HepG2 (cell line): Measurements from ENCODE around the gene STK32C.

Experiments used
- ARHGAP35 ChIP-seq: sonication (generic); formaldehyde crosslinking; IDR thresholded peaks from 2 replicates; pipeline ENCODE4 v1.9.0; 2022; ENCODE audit warnings: mild to moderate bottlenecking, inconsistent platforms, moderate library complexity, missing genetic modification reagents, borderline replicate concordance
- ATF3 ChIP-seq: sonication (generic); formaldehyde crosslinking; IDR thresholded peaks from 2 replicates; pipeline ENCODE4 v1.4.0; 2020; ENCODE audit warnings: missing genetic modification reagents
- ATF7 ChIP-seq, 2 experiments: fragments of 450-650 bp in 1 of 2; sonication (generic) in 1 of 2; formaldehyde crosslinking in 1 of 2; IDR thresholded peaks; 2 replicates each; pipeline versions ENCODE4 v1.4.0 to v1.6.1; 2016 to 2020; ENCODE audit warnings: antibody characterized with exemption in 1 of 2, mild to moderate bottlenecking in 1 of 2, missing genetic modification reagents in 1 of 2
- BATF2 ChIP-seq: sonication (generic); formaldehyde crosslinking; IDR thresholded peaks from 2 replicates; pipeline ENCODE4 v1.8.0; 2022; ENCODE audit warnings: mild to moderate bottlenecking, missing genetic modification reagents, moderate library complexity
- CTCF ChIP-seq: sonication (generic); formaldehyde crosslinking; IDR thresholded peaks from 2 replicates; pipeline ENCODE4 v1.5.0; 2020; ENCODE audit warnings: mild to moderate bottlenecking, missing genetic modification reagents, moderate library complexity
- EZH2 ChIP-seq: conservative IDR thresholded peaks from 2 replicates; pipeline ENCODE4 v1.6.1; 2012; ENCODE audit warnings: mild to moderate bottlenecking, low read depth, low read length, moderate library complexity
- FIP1L1 ChIP-seq: fragments of 200-400 bp; formaldehyde crosslinking; IDR thresholded peaks from 2 replicates; pipeline ENCODE4 v1.6.1; 2018; ENCODE audit warnings: low read depth, mild to moderate bottlenecking, low read length, moderate library complexity, borderline replicate concordance; ENCODE audit not compliant: insufficient read depth
- HNRNPUL1 ChIP-seq: fragments of 200-400 bp; formaldehyde crosslinking; IDR thresholded peaks from 2 replicates; pipeline ENCODE4 v1.6.1; 2017; ENCODE audit warnings: low read depth, mild to moderate bottlenecking, low read length, moderate library complexity
- POLR2A ChIP-seq, 2 experiments: IDR thresholded peaks; 2 replicates each; pipeline ENCODE4 v1.6.1; 2011; ENCODE audit warnings: low read depth in 2 of 2, low read length in 2 of 2, mild to moderate bottlenecking in 1 of 2, moderate library complexity in 1 of 2; ENCODE audit not compliant: insufficient read depth in 1 of 2
- POLR2AphosphoS5 ChIP-seq: IDR thresholded peaks from 2 replicates; pipeline ENCODE4 v1.6.1; 2012; ENCODE audit warnings: low read depth, low read length
- REST ChIP-seq, 2 experiments: IDR thresholded peaks; 2 replicates each; pipeline ENCODE4 v1.6.1; 2011 to 2012; ENCODE audit warnings: low read length in 2 of 2, borderline replicate concordance in 1 of 2, low read depth in 1 of 2, mild to moderate bottlenecking in 1 of 2, moderate library complexity in 1 of 2
- UBTF ChIP-seq: sonication (generic); formaldehyde crosslinking; IDR thresholded peaks from 2 replicates; pipeline ENCODE4 v1.4.0; 2020; ENCODE audit warnings: mild to moderate bottlenecking, missing genetic modification reagents
- ZNF362 ChIP-seq: sonication (generic); formaldehyde crosslinking; IDR thresholded peaks from 2 replicates; pipeline ENCODE4 v1.4.0; 2020; ENCODE audit warnings: missing genetic modification reagents, mild to moderate bottlenecking, borderline replicate concordance

- no peak for TF ChIP-seq ATF3 (CRISPR knock-in tag)
- no peak for TF ChIP-seq ATF7 (IDR thresholded peaks at IDR 0.05)
- no peak for TF ChIP-seq ATF7 (CRISPR knock-in tag; IDR thresholded peaks at IDR 0.05)
- no peak for TF ChIP-seq POLR2AphosphoS5
- TF ChIP-seq BATF2 (CRISPR knock-in tag): no peak
- TF ChIP-seq HNRNPUL1: no peak
- no peak for TF ChIP-seq ARHGAP35 (CRISPR knock-in tag)
- TF ChIP-seq ZNF362 (CRISPR knock-in tag): no peak
- TF ChIP-seq FIP1L1: no peak
- no peak for TF ChIP-seq EZH2
- TF ChIP-seq CTCF: no peak
- TF ChIP-seq POLR2A (IDR thresholded peaks at IDR 0.05; ENCODE audit: insufficient read depth in 1 of 2, low read depth in 2 of 2, low read length in 2 of 2): no peak
- TF ChIP-seq REST (IDR thresholded peaks at IDR 0.05; ENCODE audit: borderline replicate concordance in 1 of 2, low read depth in 1 of 2, low read length in 2 of 2): no peak
- no peak for TF ChIP-seq UBTF (CRISPR knock-in tag)
Measured at GRCh38 chr10:132269266-132270230, 38.2 kb downstream of the STK32C start.
